Motor neuron (in vitro differentiated cells): ENCODE results near the gene TMEM14A. TPM values are rescaled to one million over a fixed set of nuclear protein-coding genes. Genes with fewer than 3 reads are reported as not detected.

Experiments
- ATAC-seq, 8 experiments: fragments of 200-7000 bp; cut with Tn5 transposase; replicated peaks in 6 of 8; 2 replicates each; pipeline ENCODE4 v1.8.0; 2021; ENCODE audit warnings: mild to moderate bottlenecking in 8 of 8, moderate library complexity in 8 of 8
- H3K27ac ChIP-seq, 2 donors: fragments of 250-450 bp; sonication (Bioruptor Pico); 2 replicates each; pipeline ENCODE4 v1.9.0; 2021; ENCODE audit warnings: antibody characterized with exemption in 2 of 2, mild to moderate bottlenecking in 2 of 2, moderate library complexity in 1 of 2
- H3K4me1 ChIP-seq, 2 donors: fragments of 250-450 bp; sonication (Bioruptor Pico); replicated peaks in 1 of 2; 2 replicates each; pipeline ENCODE4 v1.6.1; 2021; ENCODE audit warnings: antibody characterized with exemption in 2 of 2, mild to moderate bottlenecking in 2 of 2, moderate library complexity in 1 of 2
- H3K4me3 ChIP-seq, 5 donors: fragments of 250-450 bp; sonication (Bioruptor Pico); 2 replicates each; pipeline ENCODE4 v1.9.0; 2021; ENCODE audit warnings: antibody characterized with exemption in 5 of 5, mild to moderate bottlenecking in 5 of 5, moderate library complexity in 4 of 5
- WGBS, 10 experiments: fragments of 450-650 bp; shearing (Covaris generic); methylation state at CpG; one replicate each; pipeline ENCODE4 v1.0.0; 2022; 5-methylcytosine and 5-hydroxymethylcytosine counted together
- in situ Hi-C, 9 experiments: fragments of 400-800 bp; cut with MboI; loops; one replicate each; pipeline ENCODE4 v1.15.0; 2021; ENCODE audit warnings: low sequenced_read_pairs in 9 of 9, low pct_unique_long_range_greater_than_20kb in 2 of 9; ENCODE audit not compliant: unreplicated experiment in 9 of 9
- total RNA-seq, 8 experiments: library from RNA; unstranded; fragments of 300-600 nt; gene quantifications; 2 replicates each; pipeline versions ENCODE4 v1.2.3 to v1.2.4, GENCODE V29; 2022

The TMEM14A gene
- 10 to 100 TPM; 13.1 to 79.0 (median 59.4) TPM for total RNA-seq

- H3K27ac ChIP-seq = peak within 1 kb of the TSS; percentile 44 to 62
- H3K4me1 ChIP-seq = peaks cover 9 to 19% of the 10 kb centered on the region in 2 donors
- peak within 1 kb of the TSS; percentile 49 to 82 (median 53) for H3K4me3 ChIP-seq
- in situ Hi-C loops = loop anchor here in 3 of 9 experiments (25.0 kb wide), 3 partner anchors 258 to 383 kb away; partner anchors contain the start of genes EFHC1 (in 1 of the 3) and MCM3 (in 1 of the 3)
- WGBS, 10 experiments = 0 to 31% (median 17%) methylated on average over 6 to 28 of the region's 42 CpGs; no CpG with 5 or more reads in 4 of the 10 experiments
- peak; percentile 95 to 99 (median 99) for ATAC-seq
Observed at GRCh38 chr6:52670502-52671409, at the start of gene TMEM14A. TMEM14A (plus strand) TSS chr6:52671113; CDS start chr6:52677103, 5,990 bp downstream.

GRCh38 chr6:52621631-52622030 lies 49.3 kb upstream of the TMEM14A start:
- ATAC-seq = no peak
- 0 to 92% (median 46%) methylated on average over 1 of the region's 1 CpG for WGBS, 10 experiments
- Histone ChIP-seq H3K4me1 (peaks cover 0 to 2% of the 10 kb centered on the region in 2 donors), H3K27ac (no peak overlapping the region), H3K4me3 (no peak overlapping the region)
- in situ Hi-C loops = no loop called here

GRCh38 chr6:52622810-52623209 lies 48.1 kb upstream of the TMEM14A start:
- in situ Hi-C loops = no loop called here
- Histone ChIP-seq H3K4me3 (no peak overlapping the region), H3K4me1 (peaks cover 0 to 2% of the 10 kb centered on the region in 2 donors), H3K27ac (no peak overlapping the region)
- 36 to 100% (median 95%) methylated on average over 1 to 2 of the region's 2 CpGs; no CpG with 5 or more reads in 1 of the 10 experiments for WGBS, 10 experiments
- ATAC-seq = no peak

- Histone ChIP-seq H3K4me1 (no peaks in the 10 kb centered on the region), H3K27ac (no peak overlapping the region), H3K4me3 (no peak overlapping the region)
- WGBS, 10 experiments = 67 to 100% (median 87%) methylated on average over 1 of the region's 1 CpG; no CpG with 5 or more reads in 4 of the 10 experiments
- in situ Hi-C loops = no loop called here
- no peak for ATAC-seq
Observed at GRCh38 chr6:52632011-52632410, 38.9 kb upstream of the TMEM14A start.

GRCh38 chr6:52634211-52634610 lies 36.7 kb upstream of the TMEM14A start:
- no peak for ATAC-seq
- Histone ChIP-seq H3K4me1 (no peaks in the 10 kb centered on the region), H3K4me3 (no peak overlapping the region), H3K27ac (no peak overlapping the region)
- 15 to 94% (median 70%) methylated on average over 2 to 3 of the region's 3 CpGs for WGBS, 10 experiments
- in situ Hi-C loops = no loop called here

- no peak for ATAC-seq
Observed at GRCh38 chr6:52635049-52635577, 35.8 kb upstream of the TMEM14A start.

GRCh38 chr6:52636830-52637229 lies 34.1 kb upstream of the TMEM14A start:
- 32 to 89% (median 70%) methylated on average over 1 to 2 of the region's 2 CpGs; no CpG with 5 or more reads in 2 of the 10 experiments for WGBS, 10 experiments
- peaks cover 0 to 6% of the 10 kb centered on the region in 2 donors for H3K4me1 ChIP-seq
- in situ Hi-C loops = no loop called here
- ATAC-seq = no peak
- H3K27ac ChIP-seq = no peak overlapping the region
- H3K4me3 ChIP-seq = no peak overlapping the region

More at GRCh38 chr6:52635049-52635577, 35.8 kb upstream of the TMEM14A start:
- no peak overlapping the region for H3K4me3 ChIP-seq
- WGBS, 10 experiments = 57 to 100% (median 89%) methylated on average over 1 to 5 of the region's 5 CpGs; no CpG with 5 or more reads in 2 of the 10 experiments
- in situ Hi-C loops = no loop called here
- peaks cover 0 to 3% of the 10 kb centered on the region in 2 donors for H3K4me1 ChIP-seq
- H3K27ac ChIP-seq = no peak overlapping the region

GRCh38 chr6:52639493-52639892 lies 31.4 kb upstream of the TMEM14A start:
- in situ Hi-C loops = no loop called here
- ATAC-seq = no peak
- H3K4me3 ChIP-seq = no peak overlapping the region
- H3K4me1 ChIP-seq = peaks cover 6 to 13% of the 10 kb centered on the region in 2 donors
- WGBS, 10 experiments = 55 to 100% (median 90%) methylated on average over 1 to 2 of the region's 2 CpGs; no CpG with 5 or more reads in 3 of the 10 experiments
- no peak overlapping the region for H3K27ac ChIP-seq

- 25 to 100% (median 75%) methylated on average over 1 to 7 of the region's 11 CpGs; no CpG with 5 or more reads in 2 of the 10 experiments for WGBS, 10 experiments
- Histone ChIP-seq H3K4me3 (no peak overlapping the region), H3K27ac (no peak overlapping the region), H3K4me1 (peaks cover 6 to 13% of the 10 kb centered on the region in 2 donors)
- in situ Hi-C loops = no loop called here
- ATAC-seq = peak in 5 of 8 experiments; percentile 29 to 77 (median 42)
Observed at GRCh38 chr6:52640170-52640569, 30.7 kb upstream of the TMEM14A start.

- H3K4me3 ChIP-seq = no peak overlapping the region
- H3K4me1 ChIP-seq = peaks cover 6 to 13% of the 10 kb centered on the region in 2 donors
- ATAC-seq = no peak
- 83 to 100% (median 100%) methylated on average over 1 to 4 of the region's 5 CpGs; no CpG with 5 or more reads in 5 of the 10 experiments for WGBS, 10 experiments
- no peak overlapping the region for H3K27ac ChIP-seq
- in situ Hi-C loops = no loop called here
Observed at GRCh38 chr6:52640916-52641315, 30.0 kb upstream of the TMEM14A start.

- peaks cover 6 to 13% of the 10 kb centered on the region in 2 donors for H3K4me1 ChIP-seq
- in situ Hi-C loops = no loop called here
- H3K4me3 ChIP-seq = no peak overlapping the region
- H3K27ac ChIP-seq = no peak overlapping the region
- no peak for ATAC-seq
Observed at GRCh38 chr6:52641388-52641787, 29.5 kb upstream of the TMEM14A start.

- no peak for ATAC-seq
- 43 to 96% (median 90%) methylated on average over 2 to 3 of the region's 3 CpGs for WGBS, 10 experiments
- H3K4me1 ChIP-seq = peaks cover 6 to 13% of the 10 kb centered on the region in 2 donors
- in situ Hi-C loops = no loop called here
- H3K4me3 ChIP-seq = no peak overlapping the region
- H3K27ac ChIP-seq = no peak overlapping the region
Observed at GRCh38 chr6:52641826-52642225, 29.1 kb upstream of the TMEM14A start.

- ATAC-seq = peak in 2 of 8 experiments; percentile 27 to 63
- no peak overlapping the region for H3K4me3 ChIP-seq
- no peak overlapping the region for H3K27ac ChIP-seq
- peaks cover 6 to 13% of the 10 kb centered on the region in 2 donors for H3K4me1 ChIP-seq
- in situ Hi-C loops = no loop called here
- WGBS, 10 experiments = 17 to 100% (median 46%) methylated on average over 1 to 2 of the region's 2 CpGs; no CpG with 5 or more reads in 1 of the 10 experiments
Observed at GRCh38 chr6:52642368-52642767, 28.5 kb upstream of the TMEM14A start.
